DND-41 (cell line): ENCODE data around the gene CD7.
A peak's percentile ranks its signal among the peaks of the same experiment; 100 is the strongest.
"Not testable (repeated sequence)": the region's sequence is repeated elsewhere in the genome, so short reads cannot be mapped to it uniquely, and the experiment has no call there.

Experiments
- ATAC-seq: fragments of 200-7000 bp; cut with Tn5 transposase; 3 replicates; pipeline ENCODE4 v1.9.1; 2021; ENCODE audit warnings: low read depth; ENCODE audit not compliant: insufficient read depth
- DNase-seq: peaks from one replicate; pipeline ENCODE4 v3.0.0-alpha.2; 2020
- H2AFZ ChIP-seq: 2 replicates; pipeline ENCODE4 v1.6.0; 2012; ENCODE audit warnings: low read depth, low read length
- H3K27ac ChIP-seq: 2 replicates; pipeline ENCODE4 v1.5.1; 2012; ENCODE audit warnings: low read length, inconsistent platforms
- H3K27me3 ChIP-seq: fragments of 200-600 bp; sonication (generic); 2 replicates; pipeline ENCODE4 v1.6.0; 2012; ENCODE audit warnings: low read length, mild to moderate bottlenecking, inconsistent platforms; ENCODE audit not compliant: insufficient read depth, poor library complexity
- H3K36me3 ChIP-seq: 2 replicates; pipeline ENCODE4 v1.5.1; 2012; ENCODE audit warnings: low read length, inconsistent platforms; ENCODE audit not compliant: insufficient read depth
- H3K4me1 ChIP-seq: 2 replicates; pipeline ENCODE4 v1.5.1; 2012; ENCODE audit warnings: mild to moderate bottlenecking, low read length; ENCODE audit not compliant: insufficient read depth
- H3K4me2 ChIP-seq: 2 replicates; pipeline ENCODE4 v1.6.0; 2012; ENCODE audit warnings: mild to moderate bottlenecking, moderate library complexity, low read length, inconsistent platforms; ENCODE audit not compliant: insufficient read depth
- H3K4me3 ChIP-seq, 2 experiments: fragments of 200-600 bp in 1 of 2; shearing (Covaris generic) in 1 of 2; 2 replicates each; pipeline ENCODE4 v1.5.1; 2012 to 2016; ENCODE audit warnings: inconsistent platforms in 2 of 2, low read length in 2 of 2, mild to moderate bottlenecking in 2 of 2, low read depth in 1 of 2, moderate library complexity in 1 of 2
- H3K79me2 ChIP-seq: 2 replicates; pipeline ENCODE4 v1.6.0; 2012; ENCODE audit warnings: low read length, inconsistent platforms; ENCODE audit not compliant: insufficient read depth
- H3K9ac ChIP-seq: 2 replicates; pipeline ENCODE4 v1.6.0; 2012; ENCODE audit warnings: low read depth, mild to moderate bottlenecking, inconsistent platforms, low read length, moderate library complexity
- H3K9me3 ChIP-seq: 2 replicates; pipeline ENCODE4 v1.5.1; 2012; ENCODE audit warnings: low read length, moderate library complexity, mild to moderate bottlenecking, inconsistent platforms; ENCODE audit not compliant: insufficient read depth, severe bottlenecking
- H4K20me1 ChIP-seq: 2 replicates; pipeline ENCODE4 v1.6.0; 2012; ENCODE audit warnings: low read length; ENCODE audit not compliant: insufficient read depth
- CTCF ChIP-seq: IDR thresholded peaks from 2 replicates; pipeline ENCODE4 v1.5.1; 2012; ENCODE audit warnings: borderline replicate concordance, low read length, moderate library complexity, mild to moderate bottlenecking; ENCODE audit not compliant: poor library complexity, severe bottlenecking; ENCODE audit errors: extremely low read depth
- EZH2 ChIP-seq: IDR thresholded peaks from 3 replicates; pipeline ENCODE4 v1.6.1; 2012; ENCODE audit warnings: borderline replicate concordance, low read depth, mild to moderate bottlenecking, moderate library complexity, low read length, inconsistent platforms; ENCODE audit not compliant: severe bottlenecking

The CD7 gene

GRCh38 chr17:82361885-82362633 is 44.7 kb upstream of the CD7 start:
- no peak overlapping the region for H2AFZ ChIP-seq
- H3K4me1 ChIP-seq: peaks cover 62% of the 10 kb centered on the region
- peak overlapping the region; percentile 18; the same call in 1 of the 2 replicates for H3K9ac ChIP-seq
- H3K79me2 ChIP-seq: peaks cover 26% of the 10 kb centered on the region
- peak overlapping the region; percentile 31 for H3K4me2 ChIP-seq
- H3K27ac ChIP-seq: peak overlapping the region; percentile 19
- peaks cover 22% of the 10 kb centered on the region for H3K36me3 ChIP-seq
- ATAC-seq (no peak), DNase-seq (no peak)
- H3K9me3 ChIP-seq: no peaks in the 10 kb centered on the region
- peaks cover 20% of the 10 kb centered on the region for H4K20me1 ChIP-seq
- peak overlapping the region in 1 of 2 experiments; percentile 31; a peak in 2 of 4 replicates for H3K4me3 ChIP-seq
- no peaks in the 10 kb centered on the region for H3K27me3 ChIP-seq
- no peak for TF ChIP-seq EZH2

- not testable (repeated sequence) for H3K9me3 ChIP-seq, DNase-seq, ATAC-seq, H3K27me3 ChIP-seq
- Histone ChIP-seq H3K4me1 (peaks cover 53% of the 10 kb centered on the region), H2AFZ (peak overlapping the region; percentile 3; the same call in 1 of the 2 replicates), H4K20me1 (peaks cover 20% of the 10 kb centered on the region), H3K9ac (peak overlapping the region; percentile 55), H3K27ac (peak overlapping the region; percentile 78), H3K4me3 (peak overlapping the region; percentile 2 to 56; a peak in 3 of 4 replicates), H3K79me2 (peaks cover 26% of the 10 kb centered on the region), H3K4me2 (peak overlapping the region; percentile 63), H3K36me3 (peaks cover 22% of the 10 kb centered on the region)
Observed at GRCh38 chr17:82359451-82360074, 42.2 kb upstream of the CD7 start.

- ATAC-seq (peak; percentile 92), DNase-seq (peak; percentile 94)
- H4K20me1 ChIP-seq: peaks cover 20% of the 10 kb centered on the region
Observed at GRCh38 chr17:82358465-82359350, 41.3 kb upstream of the CD7 start, which contains the start of gene TEX19. Gene TEX19, plus strand, starts transcription at chr17:82359247. Its CDS starts 2,904 bp downstream, at chr17:82362151.

More at GRCh38 chr17:82358465-82359350, 41.3 kb upstream of the CD7 start, which contains the start of gene TEX19:
- Histone ChIP-seq H3K36me3 (peaks cover 22% of the 10 kb centered on the region), H3K9me3 (no peaks in the 10 kb centered on the region), H3K4me1 (peaks cover 53% of the 10 kb centered on the region), H3K4me2 (peak within 1 kb of the TSS; percentile 63), H2AFZ (peak within 1 kb of the TSS; percentile 55), H3K9ac (peak within 1 kb of the TSS; percentile 55), H3K27ac (peak within 1 kb of the TSS; percentile 78), H3K79me2 (peaks cover 26% of the 10 kb centered on the region), H3K27me3 (no peaks in the 10 kb centered on the region), H3K4me3 (peak within 1 kb of the TSS; percentile 2 to 56; a peak in 3 of 4 replicates)
- TF ChIP-seq CTCF (peak; percentile 52), EZH2 (no peak)
